Measurements from ENCODE around the gene ESPL1.

The ESPL1 gene

GRCh38 chr12:53231921-53232645 is 36.0 kb upstream of the ESPL1 start, which contains the start of gene RARG:
Gene RARG, minus strand, starts transcription at chr12:53232209. Its CDS starts 4,664 bp downstream, at chr12:53227545.
- H3K27me3 ChIP-seq (ENCODE audit: control insufficient read depth, insufficient read depth, low read length), result no peaks in the 10 kb centered on the region; the same call in 1 of the 2 replicates
- peaks cover 60% of the 10 kb centered on the region for H3K4me1 ChIP-seq (ENCODE audit: control insufficient read depth, insufficient read depth, low read length)
- no peak within 1 kb of the TSS; the same call in 1 of the 2 replicates for H3K9ac ChIP-seq (ENCODE audit: low read depth, low read length)
- peak within 1 kb of the TSS; percentile 55 for H3K27ac ChIP-seq (ENCODE audit: low read depth, low read length)
- H3K9me3 ChIP-seq (ENCODE audit: control insufficient read depth, insufficient read depth, low read length), result no peaks in the 10 kb centered on the region
- H3K4me3 ChIP-seq (ENCODE audit: low read depth, low read length), result peak within 1 kb of the TSS; percentile 70
- H3K36me3 ChIP-seq (ENCODE audit: control insufficient read depth, insufficient read depth, low read length), result peaks cover 3% of the 10 kb centered on the region; the same call in 1 of the 2 replicates

- H3K27me3 ChIP-seq (ENCODE audit: control insufficient read depth, insufficient read depth, low read length), result no peaks in the 10 kb centered on the region; the same call in 1 of the 2 replicates
- H3K9ac ChIP-seq (ENCODE audit: low read depth, low read length), result no peak overlapping the region
- peaks cover 60% of the 10 kb centered on the region for H3K4me1 ChIP-seq (ENCODE audit: control insufficient read depth, insufficient read depth, low read length)
- peak overlapping the region; percentile 48 for H3K27ac ChIP-seq (ENCODE audit: low read depth, low read length)
- no peaks in the 10 kb centered on the region for H3K36me3 ChIP-seq (ENCODE audit: control insufficient read depth, insufficient read depth, low read length)
- H3K4me3 ChIP-seq (ENCODE audit: low read depth, low read length), result peak overlapping the region; percentile 63
- H3K9me3 ChIP-seq (ENCODE audit: control insufficient read depth, insufficient read depth, low read length), result no peaks in the 10 kb centered on the region
Measured at GRCh38 chr12:53232646-53233461, 35.2 kb upstream of the ESPL1 start.

- Histone ChIP-seq H3K4me1 (ENCODE audit: control insufficient read depth, insufficient read depth, low read length) (peaks cover 60% of the 10 kb centered on the region), H3K27ac (ENCODE audit: low read depth, low read length) (peak overlapping the region; percentile 48), H3K36me3 (ENCODE audit: control insufficient read depth, insufficient read depth, low read length) (no peaks in the 10 kb centered on the region), H3K9me3 (ENCODE audit: control insufficient read depth, insufficient read depth, low read length) (no peaks in the 10 kb centered on the region), H3K27me3 (ENCODE audit: control insufficient read depth, insufficient read depth, low read length) (no peaks in the 10 kb centered on the region; the same call in 1 of the 2 replicates), H3K9ac (ENCODE audit: low read depth, low read length) (no peak overlapping the region; the same call in 1 of the 2 replicates), H3K4me3 (ENCODE audit: low read depth, low read length) (peak overlapping the region; percentile 63; the same call in 1 of the 2 replicates)
Measured at GRCh38 chr12:53233671-53234121, 34.4 kb upstream of the ESPL1 start.

GRCh38 chr12:53234271-53234914 is 33.7 kb upstream of the ESPL1 start:
- Histone ChIP-seq H3K27ac (ENCODE audit: low read depth, low read length) (peak overlapping the region; percentile 48), H3K9ac (ENCODE audit: low read depth, low read length) (no peak overlapping the region), H3K27me3 (ENCODE audit: control insufficient read depth, insufficient read depth, low read length) (no peaks in the 10 kb centered on the region; the same call in 1 of the 2 replicates), H3K4me1 (ENCODE audit: control insufficient read depth, insufficient read depth, low read length) (peaks cover 60% of the 10 kb centered on the region), H3K4me3 (ENCODE audit: low read depth, low read length) (peak overlapping the region; percentile 17; the same call in 1 of the 2 replicates), H3K36me3 (ENCODE audit: control insufficient read depth, insufficient read depth, low read length) (no peaks in the 10 kb centered on the region), H3K9me3 (ENCODE audit: control insufficient read depth, insufficient read depth, low read length) (no peaks in the 10 kb centered on the region)

- Histone ChIP-seq H3K9ac (ENCODE audit: low read depth, low read length) (no peak overlapping the region), H3K4me1 (ENCODE audit: control insufficient read depth, insufficient read depth, low read length) (peaks cover 52% of the 10 kb centered on the region), H3K9me3 (ENCODE audit: control insufficient read depth, insufficient read depth, low read length) (no peaks in the 10 kb centered on the region), H3K27me3 (ENCODE audit: control insufficient read depth, insufficient read depth, low read length) (no peaks in the 10 kb centered on the region; the same call in 1 of the 2 replicates), H3K4me3 (ENCODE audit: low read depth, low read length) (no peak overlapping the region), H3K36me3 (ENCODE audit: control insufficient read depth, insufficient read depth, low read length) (no peaks in the 10 kb centered on the region), H3K27ac (ENCODE audit: low read depth, low read length) (peak overlapping the region; percentile 72)
Measured at GRCh38 chr12:53235164-53235563, 32.9 kb upstream of the ESPL1 start.

- Histone ChIP-seq H3K9me3 (ENCODE audit: control insufficient read depth, insufficient read depth, low read length) (no peaks in the 10 kb centered on the region), H3K9ac (ENCODE audit: low read depth, low read length) (no peak overlapping the region), H3K36me3 (ENCODE audit: control insufficient read depth, insufficient read depth, low read length) (no peaks in the 10 kb centered on the region), H3K4me3 (ENCODE audit: low read depth, low read length) (no peak overlapping the region), H3K27me3 (ENCODE audit: control insufficient read depth, insufficient read depth, low read length) (no peaks in the 10 kb centered on the region; the same call in 1 of the 2 replicates), H3K27ac (ENCODE audit: low read depth, low read length) (peak overlapping the region; percentile 72), H3K4me1 (ENCODE audit: control insufficient read depth, insufficient read depth, low read length) (peaks cover 51% of the 10 kb centered on the region)
Measured at GRCh38 chr12:53235742-53236442, 32.2 kb upstream of the ESPL1 start.

- Histone ChIP-seq H3K4me3 (ENCODE audit: low read depth, low read length) (no peak overlapping the region), H3K27me3 (ENCODE audit: control insufficient read depth, insufficient read depth, low read length) (no peaks in the 10 kb centered on the region), H3K27ac (ENCODE audit: low read depth, low read length) (peak overlapping the region; percentile 72), H3K9me3 (ENCODE audit: control insufficient read depth, insufficient read depth, low read length) (no peaks in the 10 kb centered on the region), H3K36me3 (ENCODE audit: control insufficient read depth, insufficient read depth, low read length) (no peaks in the 10 kb centered on the region), H3K9ac (ENCODE audit: low read depth, low read length) (no peak overlapping the region), H3K4me1 (ENCODE audit: control insufficient read depth, insufficient read depth, low read length) (peaks cover 48% of the 10 kb centered on the region)
Measured at GRCh38 chr12:53236443-53237111, 31.5 kb upstream of the ESPL1 start.

- no peaks in the 10 kb centered on the region for H3K9me3 ChIP-seq (ENCODE audit: control insufficient read depth, insufficient read depth, low read length)
- H3K4me1 ChIP-seq (ENCODE audit: control insufficient read depth, insufficient read depth, low read length), result peaks cover 41% of the 10 kb centered on the region
- no peak overlapping the region for H3K27ac ChIP-seq (ENCODE audit: low read depth, low read length)
- no peak overlapping the region for H3K9ac ChIP-seq (ENCODE audit: low read depth, low read length)
- no peaks in the 10 kb centered on the region; the same call in 1 of the 2 replicates for H3K27me3 ChIP-seq (ENCODE audit: control insufficient read depth, insufficient read depth, low read length)
- H3K4me3 ChIP-seq (ENCODE audit: low read depth, low read length), result no peak overlapping the region
- no peaks in the 10 kb centered on the region for H3K36me3 ChIP-seq (ENCODE audit: control insufficient read depth, insufficient read depth, low read length)
Measured at GRCh38 chr12:53239643-53240258, 28.3 kb upstream of the ESPL1 start.

- Histone ChIP-seq H3K27ac (ENCODE audit: low read depth, low read length) (no peak overlapping the region), H3K4me3 (ENCODE audit: low read depth, low read length) (no peak overlapping the region), H3K36me3 (ENCODE audit: control insufficient read depth, insufficient read depth, low read length) (no peaks in the 10 kb centered on the region), H3K27me3 (ENCODE audit: control insufficient read depth, insufficient read depth, low read length) (no peaks in the 10 kb centered on the region; the same call in 1 of the 2 replicates), H3K9ac (ENCODE audit: low read depth, low read length) (no peak overlapping the region), H3K4me1 (ENCODE audit: control insufficient read depth, insufficient read depth, low read length) (peaks cover 21% of the 10 kb centered on the region), H3K9me3 (ENCODE audit: control insufficient read depth, insufficient read depth, low read length) (no peaks in the 10 kb centered on the region)
Measured at GRCh38 chr12:53241623-53242412, 26.3 kb upstream of the ESPL1 start.

Measured in HUES48 (cell line).